HG03103 (cell line): ENCODE measurements around the gene PPP2R3A.

Experiments used
- ATAC-seq: cut with Tn5 transposase; IDR thresholded peaks from one replicate; pipeline ENCODE4 v1.9.1; 2021; ENCODE audit warnings: low read depth; ENCODE audit not compliant: unreplicated experiment

Gene PPP2R3A

DNA sequence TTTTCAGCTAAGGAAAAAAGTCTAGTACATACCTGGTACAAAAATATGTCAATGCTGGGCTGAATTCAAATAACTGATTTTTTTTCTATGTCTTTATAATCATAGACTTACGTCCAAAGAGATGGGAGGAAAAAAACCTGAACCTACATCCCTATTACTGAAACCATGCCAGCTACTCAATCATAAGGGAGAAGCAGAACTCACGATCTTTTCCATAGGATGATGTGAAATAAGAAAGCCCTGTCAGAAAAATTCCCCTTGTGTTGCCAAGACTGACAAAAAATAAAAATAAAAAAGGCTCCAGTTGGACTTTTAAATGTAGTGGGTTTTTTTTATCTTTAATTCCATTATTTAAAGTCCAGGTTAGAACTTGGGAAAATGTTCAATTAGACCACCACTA is 227.3 kb downstream of the PPP2R3A start:
- no peak for ATAC-seq

DNA sequence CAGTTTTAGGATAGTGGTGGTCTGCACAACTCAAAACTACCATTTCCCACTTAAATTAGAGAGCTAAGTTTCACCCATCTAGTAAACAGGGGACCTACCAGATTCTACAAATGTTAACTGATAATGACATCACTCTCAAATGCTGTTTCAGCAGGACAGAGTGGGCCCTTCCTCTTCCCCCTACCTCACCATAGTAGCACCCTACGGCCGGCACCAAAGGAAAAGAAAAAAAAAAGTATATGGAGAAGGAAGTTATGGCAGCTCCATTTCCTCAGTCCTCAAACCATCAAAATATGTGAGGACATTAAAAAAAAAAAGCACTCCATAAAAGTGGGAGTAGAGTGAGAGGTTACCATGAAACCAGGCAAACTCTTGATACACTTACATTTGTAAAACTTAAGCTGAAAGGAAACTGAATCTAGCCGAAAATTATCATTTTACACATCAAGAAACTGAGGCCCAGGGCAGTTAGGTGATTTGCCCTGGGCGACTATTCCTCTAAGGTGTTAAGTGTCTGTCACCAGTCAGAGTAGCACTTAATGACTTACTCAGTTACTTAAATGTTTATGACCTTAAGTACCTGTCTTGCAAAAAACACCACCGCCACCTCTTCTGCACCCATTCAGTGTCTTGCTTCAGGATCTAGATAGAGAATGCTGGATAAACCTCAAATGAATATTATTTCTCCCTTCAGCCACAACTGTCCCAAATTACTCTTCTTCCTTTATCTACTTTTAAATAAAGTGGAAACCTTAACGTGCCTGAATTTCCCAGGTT is 227.9 kb downstream of the PPP2R3A start:
- ATAC-seq, result no peak

DNA sequence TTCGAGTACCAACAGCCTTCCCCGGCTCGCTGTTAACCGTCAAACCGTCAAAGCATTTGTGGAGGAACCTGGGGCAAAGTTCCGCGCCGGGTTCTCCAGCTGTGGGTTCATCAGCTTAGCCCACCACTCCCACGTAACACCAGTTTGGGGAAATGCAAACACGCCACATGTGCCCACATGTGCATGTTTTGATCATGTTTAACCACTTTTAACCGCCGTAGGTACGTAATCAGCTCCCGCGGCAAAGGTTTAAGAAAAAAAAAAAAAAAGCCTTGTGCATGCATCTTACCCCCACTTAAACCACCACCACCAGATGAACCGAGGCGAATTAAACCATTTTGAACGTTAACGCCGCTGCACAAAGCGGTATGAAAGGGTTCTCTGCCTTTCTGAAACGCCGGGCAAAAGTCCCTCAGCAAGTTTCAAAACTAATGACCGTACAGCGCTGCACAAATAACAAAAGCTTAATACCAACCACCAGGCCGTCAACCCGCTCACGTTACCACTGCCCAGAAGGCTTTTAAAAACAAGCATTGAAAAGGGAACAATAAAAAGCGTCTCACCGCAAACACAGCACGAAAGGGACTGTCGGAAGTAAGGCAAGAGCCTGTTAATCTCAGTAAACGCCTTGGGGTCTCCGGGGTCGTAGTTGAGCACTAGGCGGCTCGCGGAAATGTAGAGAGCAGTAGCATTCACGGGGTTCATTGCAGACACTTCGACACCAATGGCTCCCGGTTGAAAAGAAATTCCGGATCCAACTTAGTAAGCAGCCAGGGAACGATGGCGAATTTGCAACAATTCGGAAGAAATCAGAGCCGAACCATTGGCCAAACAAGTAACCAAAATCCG is 229.1 kb downstream of the PPP2R3A start:
- ATAC-seq, result no peak

DNA sequence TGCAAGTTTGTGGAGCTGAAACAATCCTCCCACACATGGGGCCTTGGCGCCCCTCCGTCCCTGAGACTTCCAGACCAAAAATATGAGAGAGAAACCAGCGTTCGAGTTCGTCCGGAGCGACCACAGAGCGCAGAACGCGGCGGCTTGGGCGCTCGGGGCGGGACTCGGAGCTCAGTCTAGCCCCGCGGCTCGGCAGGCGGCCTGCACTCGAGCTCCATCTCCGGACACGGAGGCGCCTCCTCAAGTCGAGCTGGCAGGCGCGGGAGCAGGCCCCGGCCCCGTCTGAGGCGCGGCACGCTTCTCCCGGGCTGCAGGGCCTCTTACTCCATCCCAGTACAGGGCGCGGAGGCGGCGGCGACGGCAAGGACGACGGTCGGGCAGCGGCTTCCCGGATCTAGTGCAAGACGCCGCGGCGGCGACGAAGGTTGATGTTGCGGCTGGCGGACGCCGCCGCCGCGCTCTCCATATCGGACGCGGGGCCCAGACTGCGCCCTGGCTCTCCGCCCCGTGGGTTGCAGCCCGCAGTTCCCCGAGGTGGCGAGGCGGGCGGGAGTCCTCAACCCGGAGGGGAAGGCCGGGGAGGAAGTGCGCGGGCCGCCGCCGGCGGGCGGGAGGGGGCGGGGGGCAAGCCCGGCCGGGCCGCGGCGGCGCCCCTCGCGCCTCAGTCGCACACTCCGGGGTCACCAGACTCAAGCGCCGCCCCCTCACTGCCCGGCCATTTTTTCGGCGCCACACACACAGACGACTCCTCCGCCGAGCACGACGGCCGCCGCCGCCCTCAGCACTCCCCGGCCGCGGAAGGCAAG is 229.9 kb downstream of the PPP2R3A start:
- peak; percentile 20 for ATAC-seq

DNA sequence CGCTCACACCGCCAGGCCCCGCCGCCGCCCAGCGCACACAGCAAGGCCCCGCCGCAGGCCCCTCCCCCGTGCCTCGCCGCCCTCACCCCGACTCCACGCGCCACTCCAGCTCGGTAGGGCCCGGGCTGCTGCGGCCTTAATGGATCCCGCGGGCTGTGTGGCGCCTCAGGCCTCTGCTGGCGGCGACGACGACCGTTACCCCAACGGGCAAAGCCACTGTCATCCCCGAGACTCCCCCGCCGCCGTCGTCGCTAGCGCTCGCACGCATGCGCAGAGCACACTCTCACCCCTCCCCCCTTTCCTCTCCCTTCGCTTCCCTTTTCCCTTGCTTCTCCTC is 230.5 kb downstream of the PPP2R3A start, which contains the start of gene MSL2:
MSL2 (minus strand) TSS at position 272 of the 337 bp plus-strand sequence. CDS start 1,222 bp downstream, outside the sequence.
- no peak for ATAC-seq

DNA sequence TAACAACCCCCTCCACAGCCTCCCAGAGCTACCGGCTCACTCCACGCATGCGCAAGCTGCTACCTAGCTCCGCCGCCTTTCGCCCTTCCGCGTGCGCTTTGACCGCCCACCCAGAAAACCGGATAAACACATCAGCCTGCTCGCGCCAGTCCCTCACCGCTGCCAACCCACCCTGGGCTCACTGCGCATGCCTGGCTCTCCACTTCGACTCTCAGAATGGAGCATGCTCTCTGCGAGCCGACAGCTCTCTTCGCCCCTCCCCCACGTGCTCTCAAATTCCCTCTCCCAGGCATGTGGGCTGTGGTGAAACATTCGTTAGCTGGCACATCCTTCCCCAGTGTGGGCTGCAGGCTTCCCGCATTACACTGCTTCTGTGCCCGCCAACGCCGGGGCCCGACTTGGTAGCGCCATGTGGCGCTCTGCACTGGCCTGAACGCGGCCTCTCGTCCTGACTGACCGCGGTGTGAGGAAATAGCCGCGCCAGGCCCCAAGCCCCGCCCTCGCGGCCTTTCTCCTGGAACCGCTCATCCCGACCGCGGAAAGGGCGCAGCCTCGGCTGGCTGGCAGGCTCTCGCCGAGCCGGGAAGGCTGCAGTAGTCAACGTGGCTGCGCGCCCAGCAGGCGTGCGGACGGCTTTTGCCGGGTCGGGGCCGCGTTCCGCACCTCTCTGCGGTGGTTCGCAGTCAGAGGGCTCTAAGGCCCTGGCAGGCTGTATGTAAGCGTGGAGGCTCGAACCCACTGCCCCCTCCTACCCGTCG is 231.1 kb downstream of the PPP2R3A start:
- peak; percentile 56 for ATAC-seq

DNA sequence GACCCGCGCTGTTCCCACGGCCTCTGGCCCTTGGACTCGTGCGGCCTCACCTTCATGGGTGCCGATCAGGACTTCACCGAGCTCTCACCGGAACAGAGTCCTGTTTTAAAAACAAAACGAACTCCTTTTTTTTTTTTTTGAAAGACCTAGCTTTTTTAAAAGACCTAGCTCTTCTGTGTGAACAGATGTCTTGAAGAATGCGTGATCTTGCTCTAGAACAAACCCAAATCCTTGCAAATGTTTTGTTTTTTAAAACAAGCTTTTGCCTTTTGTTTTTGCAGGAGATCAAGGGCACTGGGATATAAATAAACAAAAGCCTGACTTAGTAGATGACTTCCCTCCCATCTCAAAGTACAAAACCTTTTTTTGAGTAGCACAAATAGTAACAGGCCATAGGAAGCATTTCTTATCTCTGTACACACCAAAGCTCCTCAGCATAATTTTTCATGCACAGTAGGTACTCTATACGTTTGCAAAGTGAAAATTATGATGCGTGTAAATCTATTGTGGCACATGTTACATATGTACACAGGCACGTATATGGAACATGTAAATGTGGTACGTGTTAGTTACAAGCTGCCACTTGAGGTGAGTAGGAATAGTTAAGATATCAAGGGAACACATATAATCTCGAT is 231.7 kb downstream of the PPP2R3A start:
- no peak for ATAC-seq
